Suprapubic skin (tissue), 4 donors: ENCODE data around the gene AP2A1.

Experiments used
- POLR2A ChIP-seq, 2 donors: fragments of 450-650 bp; IDR thresholded peaks; one replicate each; pipeline ENCODE4 v1.6.1; 2017; ENCODE audit warnings: antibody characterized with exemption in 2 of 2, mild to moderate bottlenecking in 2 of 2, moderate library complexity in 2 of 2
- POLR2AphosphoS5 ChIP-seq, 3 donors: sonication (generic); formaldehyde crosslinking; IDR thresholded peaks; one replicate each; pipeline ENCODE4 v1.6.1; 2017; ENCODE audit warnings: antibody characterized with exemption in 3 of 3
- TF ChIP-seq, protein P1 (sequence below), 2 donors: fragments of 200-600 bp in 1 of 2; fragments of 450-650 bp in 1 of 2; sonication (generic) in 1 of 2; IDR thresholded peaks; one replicate each; pipeline ENCODE4 v1.5.1; 2016 to 2019; ENCODE audit warnings: antibody characterized with exemption in 2 of 2, mild to moderate bottlenecking in 1 of 2, moderate library complexity in 1 of 2

DNA sequence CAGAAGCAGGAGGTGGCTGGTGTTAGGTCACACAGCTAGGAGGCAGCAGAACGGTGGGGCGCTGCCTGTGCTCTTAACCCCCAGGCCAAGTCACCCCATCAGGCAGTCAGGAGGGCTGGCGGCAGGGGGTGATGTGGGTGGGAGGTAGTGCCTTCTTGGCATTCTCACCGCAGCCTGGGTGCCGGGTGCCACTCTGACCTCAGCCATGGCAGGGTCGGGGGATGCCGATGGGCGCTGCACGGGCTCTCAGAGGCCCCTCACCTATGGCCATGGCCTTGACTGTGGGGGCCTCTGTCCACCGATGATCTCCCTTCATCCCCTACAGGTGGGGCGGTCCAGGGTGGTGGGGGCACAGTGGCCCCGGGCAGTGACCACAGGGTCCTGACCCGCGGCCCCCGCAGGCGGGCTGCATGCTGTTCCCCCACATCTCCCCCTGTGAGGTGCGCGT, 89.8 kb downstream of the AP2A1 start:
- TF ChIP-seq, protein P1, sequence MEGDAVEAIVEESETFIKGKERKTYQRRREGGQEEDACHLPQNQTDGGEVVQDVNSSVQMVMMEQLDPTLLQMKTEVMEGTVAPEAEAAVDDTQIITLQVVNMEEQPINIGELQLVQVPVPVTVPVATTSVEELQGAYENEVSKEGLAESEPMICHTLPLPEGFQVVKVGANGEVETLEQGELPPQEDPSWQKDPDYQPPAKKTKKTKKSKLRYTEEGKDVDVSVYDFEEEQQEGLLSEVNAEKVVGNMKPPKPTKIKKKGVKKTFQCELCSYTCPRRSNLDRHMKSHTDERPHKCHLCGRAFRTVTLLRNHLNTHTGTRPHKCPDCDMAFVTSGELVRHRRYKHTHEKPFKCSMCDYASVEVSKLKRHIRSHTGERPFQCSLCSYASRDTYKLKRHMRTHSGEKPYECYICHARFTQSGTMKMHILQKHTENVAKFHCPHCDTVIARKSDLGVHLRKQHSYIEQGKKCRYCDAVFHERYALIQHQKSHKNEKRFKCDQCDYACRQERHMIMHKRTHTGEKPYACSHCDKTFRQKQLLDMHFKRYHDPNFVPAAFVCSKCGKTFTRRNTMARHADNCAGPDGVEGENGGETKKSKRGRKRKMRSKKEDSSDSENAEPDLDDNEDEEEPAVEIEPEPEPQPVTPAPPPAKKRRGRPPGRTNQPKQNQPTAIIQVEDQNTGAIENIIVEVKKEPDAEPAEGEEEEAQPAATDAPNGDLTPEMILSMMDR (IDR thresholded peaks at IDR 0.05) = no peak
- TF ChIP-seq POLR2A (IDR thresholded peaks at IDR 0.05) (no peak), POLR2AphosphoS5 (IDR thresholded peaks at IDR 0.05) (no peak)
